ENCODE measurements around the gene USP17L18.
"Not testable (repeated sequence)": the region's sequence is repeated elsewhere in the genome, so short reads cannot be mapped to it uniquely, and the experiment has no call there.

The USP17L18 gene

DNA sequence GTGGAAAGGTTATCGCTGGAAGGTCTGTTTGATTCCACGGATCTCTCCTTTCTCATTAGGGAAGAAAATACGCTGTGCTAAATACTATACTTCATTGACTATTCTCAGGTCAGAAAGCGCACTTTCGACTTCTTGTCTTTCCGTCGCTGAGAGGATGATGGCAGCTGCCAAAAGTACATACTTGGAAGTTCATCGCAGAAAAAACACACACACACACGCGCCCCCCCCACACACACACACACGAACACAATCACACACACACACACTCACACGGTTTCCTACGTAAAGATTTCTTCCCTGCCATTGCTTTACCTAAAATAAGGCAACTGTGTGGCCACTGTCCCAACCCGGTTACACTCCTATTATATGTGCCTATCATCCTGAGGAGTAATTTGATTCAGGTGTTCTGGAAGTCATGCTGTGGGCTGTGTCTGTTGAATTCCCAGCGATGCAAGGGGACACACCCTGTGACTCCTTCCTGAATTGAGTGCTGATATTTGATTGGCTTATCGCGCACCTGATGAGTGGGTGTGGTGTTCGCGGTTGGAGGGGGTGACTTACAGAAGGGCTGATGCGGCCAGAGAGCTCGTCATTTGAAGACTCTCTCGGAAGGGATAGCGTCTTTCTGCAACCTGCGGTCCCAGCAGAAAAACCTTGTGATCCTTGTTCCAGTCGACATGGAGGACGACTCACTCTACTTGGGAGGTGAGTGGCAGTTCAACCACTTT is at the start of gene USP17L18:
TSS of gene USP17L18 (plus strand) at position 678 of the 728 bp plus-strand sequence. CDS start at position 678, 0 bp downstream.
- peak in 26 of 42 donors; percentile 1 to 54 (median 12) for DNase-seq
- intact Hi-C loops (cut with DNase I): not testable (repeated sequence)

- intact Hi-C loops (cut with DNase I); DNase-seq: not testable (repeated sequence)
Observed at GRCh38 chr4:9210357-9210756, 38.1 kb upstream of the USP17L18 start, which contains the start of gene USP17L10. TSS of gene USP17L10 (plus strand) at chr4:9210657. CDS start at chr4:9210657, 0 bp downstream.

DNA sequence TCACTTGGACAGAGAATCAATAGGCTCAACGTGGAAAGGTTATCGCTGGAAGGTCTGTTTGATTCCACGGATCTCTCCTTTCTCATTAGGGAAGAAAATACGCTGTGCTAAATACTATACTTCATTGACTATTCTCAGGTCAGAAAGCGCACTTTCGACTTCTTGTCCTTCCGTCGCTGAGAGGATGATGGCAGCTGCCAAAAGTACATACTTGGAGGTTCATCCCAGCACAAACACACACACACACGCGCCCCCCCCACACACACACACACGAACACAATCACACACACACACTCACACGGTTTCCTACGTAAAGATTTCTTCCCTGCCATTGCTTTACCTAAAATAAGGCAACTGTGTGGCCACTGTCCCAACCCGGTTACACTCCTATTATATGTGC is 33.7 kb upstream of the USP17L18 start:
- peak in 16 of 42 donors; percentile 0 to 38 (median 4) for DNase-seq
- intact Hi-C loops (cut with DNase I): not testable (repeated sequence)

- intact Hi-C loops (cut with DNase I); DNase-seq: not testable (repeated sequence)
Observed at GRCh38 chr4:9215105-9215504, 33.3 kb upstream of the USP17L18 start, which contains the start of gene USP17L11. TSS of gene USP17L11 (plus strand) at chr4:9215405. CDS start at chr4:9215405, 0 bp downstream.

DNA sequence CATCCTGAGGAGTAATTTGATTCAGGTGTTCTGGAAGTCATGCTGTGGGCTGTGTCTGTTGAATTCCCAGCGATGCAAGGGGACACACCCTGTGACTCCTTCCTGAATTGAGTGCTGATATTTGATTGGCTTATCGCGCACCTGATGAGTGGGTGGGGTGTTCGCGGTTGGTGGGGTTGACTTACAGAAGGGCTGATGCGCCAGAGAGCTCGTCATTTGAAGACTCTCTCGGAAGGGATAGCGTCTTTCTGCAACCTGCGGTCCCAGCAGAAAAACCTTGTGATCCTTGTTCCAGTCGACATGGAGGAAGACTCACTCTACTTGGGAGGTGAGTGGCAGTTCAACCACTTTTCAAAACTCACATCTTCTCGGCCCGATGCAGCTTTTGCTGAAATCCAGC is 28.6 kb upstream of the USP17L18 start, which contains the start of gene USP17L12:
TSS of gene USP17L12 (plus strand) at position 301 of the 400 bp plus-strand sequence. CDS start at position 301, 0 bp downstream.
- DNase-seq; intact Hi-C loops (cut with DNase I): not testable (repeated sequence)

- DNase-seq; intact Hi-C loops (cut with DNase I): not testable (repeated sequence)
Observed at GRCh38 chr4:9224596-9224995, 23.8 kb upstream of the USP17L18 start, which contains the start of gene USP17L13. TSS of gene USP17L13 (plus strand) at chr4:9224896. CDS start at chr4:9224896, 0 bp downstream.

DNA sequence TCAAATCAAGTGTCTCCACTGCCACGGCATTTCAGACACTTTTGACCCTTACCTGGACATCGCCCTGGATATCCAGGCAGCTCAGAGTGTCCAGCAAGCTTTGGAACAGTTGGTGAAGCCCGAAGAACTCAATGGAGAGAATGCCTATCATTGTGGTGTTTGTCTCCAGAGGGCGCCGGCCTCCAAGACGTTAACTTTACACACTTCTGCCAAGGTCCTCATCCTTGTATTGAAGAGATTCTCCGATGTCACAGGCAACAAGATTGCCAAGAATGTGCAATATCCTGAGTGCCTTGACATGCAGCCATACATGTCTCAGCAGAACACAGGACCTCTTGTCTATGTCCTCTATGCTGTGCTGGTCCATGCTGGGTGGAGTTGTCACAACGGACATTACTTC is 18.2 kb upstream of the USP17L18 start:
- intact Hi-C loops (cut with DNase I): not testable (repeated sequence)
- peak in 14 of 42 donors; percentile 1 to 31 (median 12) for DNase-seq

- intact Hi-C loops (cut with DNase I); DNase-seq: not testable (repeated sequence)
Observed at GRCh38 chr4:9234085-9234484, 14.3 kb upstream of the USP17L18 start, which contains the start of gene USP17L15. TSS of gene USP17L15 (plus strand) at chr4:9234385. CDS start at chr4:9234385, 0 bp downstream.

DNA sequence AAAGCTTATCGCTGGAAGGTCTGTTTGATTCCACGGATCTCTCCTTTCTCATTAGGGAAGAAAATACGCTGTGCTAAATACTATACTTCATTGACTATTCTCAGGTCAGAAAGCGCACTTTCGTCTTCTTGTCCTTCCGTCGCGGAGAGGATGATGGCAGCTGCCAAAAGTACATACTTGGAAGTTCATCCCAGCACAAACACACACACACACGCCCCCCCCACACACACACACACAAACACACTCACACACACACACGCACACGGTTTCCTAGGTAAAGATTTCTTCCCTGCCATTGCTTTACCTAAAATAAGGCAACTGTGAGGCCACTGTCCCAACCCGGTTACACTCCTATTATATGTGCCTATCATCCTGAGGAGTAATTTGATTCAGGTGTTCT is 10.0 kb upstream of the USP17L18 start:
- peak in 20 of 42 donors; percentile 1 to 54 (median 8) for DNase-seq
- intact Hi-C loops (cut with DNase I): not testable (repeated sequence)

DNA sequence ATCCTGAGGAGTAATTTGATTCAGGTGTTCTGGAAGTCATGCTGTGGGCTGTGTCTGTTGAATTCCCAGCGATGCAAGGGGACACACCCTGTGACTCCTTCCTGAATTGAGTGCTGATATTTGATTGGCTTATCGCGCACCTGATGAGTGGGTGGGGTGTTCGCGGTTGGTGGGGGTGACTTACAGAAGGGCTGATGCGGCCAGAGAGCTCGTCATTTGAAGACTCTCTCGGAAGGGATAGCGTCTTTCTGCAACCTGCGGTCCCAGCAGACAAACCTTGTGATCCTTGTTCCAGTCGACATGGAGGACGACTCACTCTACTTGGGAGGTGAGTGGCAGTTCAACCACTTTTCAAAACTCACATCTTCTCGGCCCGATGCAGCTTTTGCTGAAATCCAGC is 4.9 kb upstream of the USP17L18 start, which contains the start of gene USP17L17:
TSS of gene USP17L17 (plus strand) at position 301 of the 400 bp plus-strand sequence. CDS start at position 301, 0 bp downstream.
- intact Hi-C loops (cut with DNase I); DNase-seq: not testable (repeated sequence)

DNA sequence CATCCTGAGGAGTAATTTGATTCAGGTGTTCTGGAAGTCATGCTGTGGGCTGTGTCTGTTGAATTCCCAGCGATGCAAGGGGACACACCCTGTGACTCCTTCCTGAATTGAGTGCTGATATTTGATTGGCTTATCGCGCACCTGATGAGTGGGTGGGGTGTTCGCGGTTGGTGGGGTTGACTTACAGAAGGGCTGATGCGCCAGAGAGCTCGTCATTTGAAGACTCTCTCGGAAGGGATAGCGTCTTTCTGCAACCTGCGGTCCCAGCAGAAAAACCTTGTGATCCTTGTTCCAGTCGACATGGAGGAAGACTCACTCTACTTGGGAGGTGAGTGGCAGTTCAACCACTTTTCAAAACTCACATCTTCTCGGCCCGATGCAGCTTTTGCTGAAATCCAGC is 4.6 kb downstream of the USP17L18 start, which contains the start of gene USP17L19:
TSS of gene USP17L19 (plus strand) at position 301 of the 400 bp plus-strand sequence. CDS start at position 301, 0 bp downstream.
- intact Hi-C loops (cut with DNase I); DNase-seq: not testable (repeated sequence)

DNA sequence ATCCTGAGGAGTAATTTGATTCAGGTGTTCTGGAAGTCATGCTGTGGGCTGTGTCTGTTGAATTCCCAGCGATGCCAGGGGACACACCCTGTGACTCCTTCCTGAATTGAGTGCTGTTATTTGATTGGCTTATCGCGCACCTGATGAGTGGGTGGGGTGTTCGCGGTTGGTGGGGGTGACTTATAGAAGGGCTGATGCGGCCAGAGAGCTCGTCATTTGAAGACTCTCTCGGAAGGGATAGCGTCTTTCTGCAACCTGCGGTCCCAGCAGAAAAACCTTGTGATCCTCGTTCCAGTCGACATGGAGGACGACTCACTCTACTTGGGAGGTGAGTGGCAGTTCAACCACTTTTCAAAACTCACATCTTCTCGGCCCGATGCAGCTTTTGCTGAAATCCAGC is 9.4 kb downstream of the USP17L18 start, which contains the start of gene USP17L20:
TSS of gene USP17L20 (plus strand) at position 301 of the 400 bp plus-strand sequence. CDS start at position 301, 0 bp downstream.
- intact Hi-C loops (cut with DNase I); DNase-seq: not testable (repeated sequence)

DNA sequence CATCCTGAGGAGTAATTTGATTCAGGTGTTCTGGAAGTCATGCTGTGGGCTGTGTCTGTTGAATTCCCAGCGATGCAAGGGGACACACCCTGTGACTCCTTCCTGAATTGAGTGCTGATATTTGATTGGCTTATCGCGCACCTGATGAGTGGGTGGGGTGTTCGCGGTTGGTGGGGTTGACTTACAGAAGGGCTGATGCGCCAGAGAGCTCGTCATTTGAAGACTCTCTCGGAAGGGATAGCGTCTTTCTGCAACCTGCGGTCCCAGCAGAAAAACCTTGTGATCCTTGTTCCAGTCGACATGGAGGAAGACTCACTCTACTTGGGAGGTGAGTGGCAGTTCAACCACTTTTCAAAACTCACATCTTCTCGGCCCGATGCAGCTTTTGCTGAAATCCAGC is 14.1 kb downstream of the USP17L18 start, which contains the start of gene USP17L21:
TSS of gene USP17L21 (plus strand) at position 301 of the 400 bp plus-strand sequence. CDS start at position 301, 0 bp downstream.
- intact Hi-C loops (cut with DNase I); DNase-seq: not testable (repeated sequence)

GRCh38 chr4:9267319-9267718 is 18.9 kb downstream of the USP17L18 start, which contains the start of gene USP17L22:
TSS of gene USP17L22 (plus strand) at chr4:9267619. CDS start at chr4:9267619, 0 bp downstream.
- intact Hi-C loops (cut with DNase I); DNase-seq: not testable (repeated sequence)

DNA sequence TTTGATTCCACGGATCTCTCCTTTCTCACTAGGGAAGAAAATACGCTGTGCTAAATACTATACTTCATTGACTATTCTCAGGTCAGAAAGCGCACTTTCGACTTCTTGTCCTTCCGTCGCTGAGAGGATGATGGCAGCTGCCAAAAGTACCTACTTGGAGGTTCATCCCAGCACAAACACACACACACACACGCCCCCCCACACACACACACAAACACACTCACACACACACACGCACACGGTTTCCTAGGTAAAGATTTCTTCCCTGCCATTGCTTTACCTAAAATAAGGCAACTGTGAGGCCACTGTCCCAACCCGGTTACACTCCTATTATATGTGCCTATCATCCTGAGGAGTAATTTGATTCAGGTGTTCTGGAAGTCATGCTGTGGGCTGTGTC is 23.3 kb downstream of the USP17L18 start:
- intact Hi-C loops (cut with DNase I): not testable (repeated sequence)
- DNase-seq: peak in 31 of 42 donors; percentile 0 to 70 (median 31)

Measured in head of caudate nucleus (tissue), 42 donors.